CD14-positive monocyte (primary cell): ENCODE measurements around the gene OGFOD2. TPM values are rescaled to one million over a fixed set of nuclear protein-coding genes. Genes with fewer than 3 reads are reported as not detected.

Experiments used
- DNase-seq, 3 donors: peaks; one replicate each; pipeline ENCODE4 v3.0.0-alpha.2; 2011 to 2022
- H2AFZ ChIP-seq: 2 replicates; pipeline ENCODE4 v1.6.0; 2012; ENCODE audit warnings: mild to moderate bottlenecking, low read depth, low read length, inconsistent platforms; ENCODE audit not compliant: insufficient read depth, poor library complexity, severe bottlenecking
- H3K27ac ChIP-seq, 2 donors: 1 replicate in 1 of 2; 2 replicates in 1 of 2; pipeline ENCODE4 v1.5.1; 2012 to 2013; ENCODE audit warnings: low read length in 2 of 2, control low read depth in 1 of 2, inconsistent platforms in 1 of 2, low read depth in 1 of 2, mild to moderate bottlenecking in 1 of 2
- H3K27me3 ChIP-seq, 2 donors: one replicate each; pipeline versions ENCODE4 v1.6.0 to v1.6.1; 2011 to 2013; ENCODE audit warnings: low read length in 2 of 2; ENCODE audit not compliant: control insufficient read depth in 2 of 2, insufficient read depth in 2 of 2
- H3K36me3 ChIP-seq, 2 donors: replicated peaks in 1 of 2; 1 replicate in 1 of 2; 2 replicates in 1 of 2; pipeline versions ENCODE4 v1.5.1 to v1.6.1; 2012 to 2013; ENCODE audit warnings: low read length in 2 of 2, control low read depth in 1 of 2, inconsistent platforms in 1 of 2, mild to moderate bottlenecking in 1 of 2; ENCODE audit not compliant: insufficient read depth in 2 of 2, control insufficient read depth in 1 of 2
- H3K4me1 ChIP-seq, 2 donors: 1 replicate in 1 of 2; 2 replicates in 1 of 2; pipeline versions ENCODE4 v1.5.1 to v1.6.1; 2012 to 2013; ENCODE audit warnings: low read length in 2 of 2, control low read depth in 1 of 2, inconsistent platforms in 1 of 2, mild to moderate bottlenecking in 1 of 2, moderate library complexity in 1 of 2; ENCODE audit not compliant: insufficient read depth in 2 of 2, control insufficient read depth in 1 of 2
- H3K4me2 ChIP-seq: replicated peaks from 2 replicates; pipeline ENCODE3; 2012; ENCODE audit warnings: low read length, moderate library complexity, mild to moderate bottlenecking; ENCODE audit not compliant: poor library complexity, severe bottlenecking; ENCODE audit errors: extremely low read depth
- H3K4me3 ChIP-seq, 3 experiments: fragments of 200-600 bp in 1 of 3; sonication (generic) in 1 of 3; replicated peaks in 1 of 3; 1 replicate in 2 of 3; 2 replicates in 1 of 3; pipeline ENCODE4 v1.5.1; 2011 to 2013; ENCODE audit warnings: low read length in 3 of 3, mild to moderate bottlenecking in 3 of 3, control low read depth in 2 of 3, low read depth in 2 of 3, inconsistent platforms in 1 of 3, moderate library complexity in 1 of 3
- H3K79me2 ChIP-seq: 2 replicates; pipeline ENCODE4 v1.6.0; 2012; ENCODE audit warnings: mild to moderate bottlenecking, control low read depth, inconsistent platforms, low read length, moderate library complexity; ENCODE audit not compliant: insufficient read depth
- H3K9ac ChIP-seq: 2 replicates; pipeline ENCODE4 v1.6.0; 2017; ENCODE audit warnings: low read length, mild to moderate bottlenecking; ENCODE audit not compliant: insufficient read depth, poor library complexity, severe bottlenecking
- H3K9me3 ChIP-seq, 2 donors: replicated peaks in 1 of 2; 1 replicate in 1 of 2; 2 replicates in 1 of 2; pipeline versions ENCODE4 v1.5.1 to v1.6.1; 2012 to 2013; ENCODE audit warnings: low read length in 2 of 2, control low read depth in 1 of 2; ENCODE audit not compliant: control insufficient read depth in 1 of 2, insufficient read depth in 1 of 2
- H4K20me1 ChIP-seq: 2 replicates; pipeline ENCODE4 v1.6.0; 2012; ENCODE audit warnings: mild to moderate bottlenecking, low read length, control low read depth, moderate library complexity; ENCODE audit not compliant: insufficient read depth
- H3K27ac Mint-ChIP-seq, 7 donors: one replicate each; pipeline ENCODE4 v1.8.0; 2020; ENCODE audit warnings: mild to moderate bottlenecking in 7 of 7, mixed read lengths in 7 of 7, moderate library complexity in 6 of 7, inconsistent platforms in 2 of 7
- H3K27me3 Mint-ChIP-seq, 3 donors: one replicate each; pipeline ENCODE4 v1.8.0; 2021 to 2022; ENCODE audit warnings: low read depth in 3 of 3, mild to moderate bottlenecking in 3 of 3, mixed read lengths in 3 of 3, moderate library complexity in 3 of 3, inconsistent platforms in 1 of 3
- H3K36me3 Mint-ChIP-seq, 2 donors: one replicate each; pipeline ENCODE4 v1.8.0; 2020; ENCODE audit warnings: mixed read lengths in 2 of 2, inconsistent platforms in 1 of 2, mild to moderate bottlenecking in 1 of 2
- H3K4me1 Mint-ChIP-seq: one replicate; pipeline ENCODE4 v1.8.0; 2020; ENCODE audit warnings: mild to moderate bottlenecking, mixed read lengths
- H3K4me3 Mint-ChIP-seq, 2 donors: one replicate each; pipeline ENCODE4 v1.8.0; 2020; ENCODE audit warnings: mild to moderate bottlenecking in 2 of 2, mixed read lengths in 2 of 2, moderate library complexity in 1 of 2
- H3K9me3 Mint-ChIP-seq, 7 donors: one replicate each; pipeline ENCODE4 v1.8.0; 2020 to 2022; ENCODE audit warnings: mixed read lengths in 7 of 7, mild to moderate bottlenecking in 6 of 7, moderate library complexity in 6 of 7, inconsistent platforms in 2 of 7
- CTCF ChIP-seq: fragments of 200-600 bp; IDR thresholded peaks from one replicate; pipeline ENCODE4 v1.8.0; 2022; ENCODE audit warnings: antibody characterized with exemption, mild to moderate bottlenecking
- WGBS: methylation state at CpG from one replicate; pipeline ENCODE4 v1.1.5; 2013; ENCODE audit warnings: missing lambda C conversion rate; ENCODE audit not compliant: insufficient coverage; 5-methylcytosine and 5-hydroxymethylcytosine counted together
- intact Hi-C, 2 donors: fragments of 100-400 bp; cut with micrococcal nuclease; formaldehyde crosslinking; loops; one replicate each; pipeline versions ENCODE4 v1.15.0 to v1.15.1; 2023
- polyA plus RNA-seq, 3 donors: library from polyadenylated mRNA; depleted of rRNA in 1 of 3; unstranded in 2 of 3; stranded (reverse) in 1 of 3; fragments of 300-500 nt in 2 of 3; fragments of >200 nt in 1 of 3; fragmentation: Illumina TruSeq in 2 of 3; gene quantifications; 1 replicate in 2 of 3; 2 replicates in 1 of 3; pipeline ENCODE4 v1.2.3, GENCODE V29; 2012 to 2021

OGFOD2 gene
- polyA plus RNA-seq, 3 donors, result 13.0 to 30.3 (median 13.6) TPM

GRCh38 chr12:122990961-122991622 is 16.0 kb downstream of the OGFOD2 start:
- no peak overlapping the region for H2AFZ ChIP-seq
- Mint-ChIP-seq H3K27me3 (peaks cover 0 to 2% (median 0%) of the 10 kb centered on the region in 3 donors), H3K36me3 (no peaks in the 10 kb centered on the region), H3K27ac (no peak overlapping the region), H3K4me1 (no peaks in the 10 kb centered on the region), H3K4me3 (no peak overlapping the region), H3K9me3 (no peaks in the 10 kb centered on the region)
- no peaks in the 10 kb centered on the region for H3K36me3 ChIP-seq
- no peak for DNase-seq
- H3K4me1 ChIP-seq, result no peaks in the 10 kb centered on the region
- H3K27ac ChIP-seq, result no peak overlapping the region
- H3K4me3 ChIP-seq, result no peak overlapping the region
- no peak overlapping the region for H3K9ac ChIP-seq
- H3K4me2 ChIP-seq, result no peak overlapping the region
- no peaks in the 10 kb centered on the region for H4K20me1 ChIP-seq
- no peak for TF ChIP-seq CTCF
- H3K9me3 ChIP-seq, result no peaks in the 10 kb centered on the region
- no peaks in the 10 kb centered on the region for H3K27me3 ChIP-seq
- 98% methylated on average over 9 of the region's 13 CpGs for WGBS
- no peaks in the 10 kb centered on the region for H3K79me2 ChIP-seq
- intact Hi-C loops, result no loop called here

- Histone ChIP-seq H3K79me2 (no peaks in the 10 kb centered on the region), H3K27me3 (no peaks in the 10 kb centered on the region), H3K27ac (no peak overlapping the region), H3K4me3 (no peak overlapping the region), H2AFZ (no peak overlapping the region), H3K9me3 (no peaks in the 10 kb centered on the region), H4K20me1 (no peaks in the 10 kb centered on the region), H3K9ac (no peak overlapping the region), H3K4me2 (no peak overlapping the region), H3K36me3 (no peaks in the 10 kb centered on the region), H3K4me1 (no peaks in the 10 kb centered on the region)
- H3K4me1 Mint-ChIP-seq, result no peaks in the 10 kb centered on the region
- no peaks in the 10 kb centered on the region for H3K36me3 Mint-ChIP-seq
- intact Hi-C loops, result no loop called here
- DNase-seq, result no peak
- no peak overlapping the region for H3K4me3 Mint-ChIP-seq
- peaks cover 0 to 2% (median 0%) of the 10 kb centered on the region in 3 donors for H3K27me3 Mint-ChIP-seq
- WGBS, result 89% methylated on average over 15 of the region's 27 CpGs
- no peak for TF ChIP-seq CTCF
- H3K9me3 Mint-ChIP-seq, result no peaks in the 10 kb centered on the region
- H3K27ac Mint-ChIP-seq, result no peak overlapping the region
Measured at GRCh38 chr12:122991623-122992275, 16.7 kb downstream of the OGFOD2 start.
